ENCODE data around the gene CMIP. TPM values are rescaled to one million over a fixed set of nuclear protein-coding genes. Genes with fewer than 3 reads are reported as not detected.

The CMIP gene
- total RNA-seq, 6 experiments from 2014 or later: 12.2 to 23.0 (median 16.5) TPM

DNA sequence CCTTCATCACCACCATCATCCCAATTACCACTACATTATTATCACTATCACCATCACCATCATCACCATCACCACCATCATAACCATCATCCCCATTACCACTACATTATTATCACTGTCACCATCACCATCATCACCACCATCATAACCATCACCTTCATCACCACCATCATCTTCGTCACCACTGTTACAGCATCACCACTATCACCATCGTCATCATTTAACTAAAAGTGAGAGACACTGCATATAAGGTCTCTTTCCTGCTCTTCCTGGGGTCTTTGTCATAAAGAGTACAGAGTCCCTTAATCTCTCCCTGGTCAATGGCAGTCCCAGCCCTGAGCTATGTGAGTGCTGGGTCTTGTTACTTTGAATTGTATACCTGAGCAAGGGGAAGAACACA, 133.5 kb downstream of the CMIP start:
- Histone ChIP-seq H3K36me3 (no peaks in the 10 kb centered on the region), H3K4me3 (no peak overlapping the region), H3K27ac (no peak overlapping the region), H3K4me1 (peaks cover 0 to 21% (median 6%) of the 10 kb centered on the region in 4 donors), H3K27me3 (no peaks in the 10 kb centered on the region), H3K9me3 (no peaks in the 10 kb centered on the region)
- no peak for TF ChIP-seq POLR2A (IDR thresholded peaks at IDR 0.05)
- TF ChIP-seq, protein P1, sequence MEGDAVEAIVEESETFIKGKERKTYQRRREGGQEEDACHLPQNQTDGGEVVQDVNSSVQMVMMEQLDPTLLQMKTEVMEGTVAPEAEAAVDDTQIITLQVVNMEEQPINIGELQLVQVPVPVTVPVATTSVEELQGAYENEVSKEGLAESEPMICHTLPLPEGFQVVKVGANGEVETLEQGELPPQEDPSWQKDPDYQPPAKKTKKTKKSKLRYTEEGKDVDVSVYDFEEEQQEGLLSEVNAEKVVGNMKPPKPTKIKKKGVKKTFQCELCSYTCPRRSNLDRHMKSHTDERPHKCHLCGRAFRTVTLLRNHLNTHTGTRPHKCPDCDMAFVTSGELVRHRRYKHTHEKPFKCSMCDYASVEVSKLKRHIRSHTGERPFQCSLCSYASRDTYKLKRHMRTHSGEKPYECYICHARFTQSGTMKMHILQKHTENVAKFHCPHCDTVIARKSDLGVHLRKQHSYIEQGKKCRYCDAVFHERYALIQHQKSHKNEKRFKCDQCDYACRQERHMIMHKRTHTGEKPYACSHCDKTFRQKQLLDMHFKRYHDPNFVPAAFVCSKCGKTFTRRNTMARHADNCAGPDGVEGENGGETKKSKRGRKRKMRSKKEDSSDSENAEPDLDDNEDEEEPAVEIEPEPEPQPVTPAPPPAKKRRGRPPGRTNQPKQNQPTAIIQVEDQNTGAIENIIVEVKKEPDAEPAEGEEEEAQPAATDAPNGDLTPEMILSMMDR (IDR thresholded peaks at IDR 0.05): no peak
- 75% methylated on average over 2 of the region's 2 CpGs for WGBS (ENCODE audit: insufficient coverage, low coverage, low lambda C conversion rate, missing lambda C conversion rate)
- no peak for DNase-seq
- ATAC-seq: no peak
- intact Hi-C loops (cut with DNase I): no loop called here

DNA sequence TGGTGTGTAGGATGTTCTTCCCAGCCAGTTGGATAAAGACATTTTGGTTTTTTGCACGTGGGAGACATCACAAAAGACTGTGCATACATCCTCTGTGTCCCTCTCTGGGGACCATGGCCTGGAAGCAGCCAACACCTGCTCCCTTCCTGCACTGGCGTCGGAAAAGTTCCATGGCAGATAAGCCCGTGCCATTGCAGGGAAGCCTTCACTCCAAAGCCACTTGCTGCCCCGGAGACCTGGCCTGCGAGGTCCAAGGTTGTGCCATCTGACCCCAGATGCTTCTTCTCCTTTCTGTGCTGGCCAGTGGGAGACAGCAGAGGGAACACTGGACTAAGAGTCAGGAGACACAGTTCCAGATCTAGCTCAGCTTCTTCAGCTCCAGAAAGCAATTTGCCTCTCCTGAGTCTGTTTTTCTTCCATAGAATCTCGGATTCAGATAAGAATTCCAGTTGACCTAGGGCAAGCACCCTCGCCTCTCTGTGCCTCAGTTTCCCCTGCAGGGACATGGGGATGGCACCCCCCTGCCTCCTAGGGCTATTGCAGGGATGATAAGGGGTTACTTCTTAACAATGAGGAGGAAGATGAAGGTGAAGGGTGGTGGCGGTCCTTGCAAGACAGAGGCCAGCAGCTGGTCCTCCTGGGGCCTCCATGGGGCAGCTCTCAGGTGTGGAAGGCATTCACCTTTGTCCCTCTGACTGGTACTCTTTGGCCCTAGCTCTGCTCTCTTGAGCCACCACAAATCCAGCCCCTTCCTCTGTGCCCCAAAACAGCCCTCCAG, 134.2 kb downstream of the CMIP start:
- DNase-seq: no peak
- no peak for ATAC-seq
- Histone ChIP-seq H3K27ac (no peak overlapping the region), H3K9me3 (no peaks in the 10 kb centered on the region), H3K4me1 (peaks cover 0 to 27% (median 9%) of the 10 kb centered on the region in 4 donors), H3K4me3 (no peak overlapping the region), H3K36me3 (no peaks in the 10 kb centered on the region), H3K27me3 (no peaks in the 10 kb centered on the region)
- TF ChIP-seq, protein P1 (IDR thresholded peaks at IDR 0.05): no peak
- no peak for TF ChIP-seq POLR2A (IDR thresholded peaks at IDR 0.05)
- WGBS (ENCODE audit: insufficient coverage, low coverage, low lambda C conversion rate, missing lambda C conversion rate): 78% methylated on average over 4 of the region's 9 CpGs
- intact Hi-C loops (cut with DNase I): no loop called here

DNA sequence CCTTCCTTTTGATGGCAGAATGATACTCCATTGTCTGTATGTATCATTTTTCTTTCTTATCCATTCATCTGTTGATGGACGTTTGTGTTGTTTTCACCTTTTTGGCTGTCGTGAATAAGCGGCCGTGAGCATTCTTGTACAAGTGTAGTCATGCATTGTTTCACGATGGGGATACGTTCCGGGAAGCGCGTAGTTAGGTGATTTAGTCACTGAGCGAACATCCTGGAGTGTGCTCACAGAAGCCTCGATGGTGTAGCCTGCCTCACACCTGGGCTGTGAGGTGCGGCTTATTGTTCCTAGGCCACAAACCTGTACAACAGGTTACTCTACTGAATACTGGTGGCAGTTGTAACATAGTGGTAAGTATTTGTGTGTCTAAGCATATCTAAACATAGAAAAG, 136.5 kb downstream of the CMIP start:
- ATAC-seq: no peak
- Histone ChIP-seq H3K27me3 (no peaks in the 10 kb centered on the region), H3K4me1 (peaks cover 0 to 24% (median 9%) of the 10 kb centered on the region in 4 donors), H3K4me3 (no peak overlapping the region), H3K36me3 (no peaks in the 10 kb centered on the region), H3K27ac (peak overlapping the region; percentile 8 to 78 (median 29)), H3K9me3 (no peaks in the 10 kb centered on the region)
- TF ChIP-seq, protein P1 (IDR thresholded peaks at IDR 0.05): no peak
- no peak for TF ChIP-seq POLR2A (IDR thresholded peaks at IDR 0.05)
- DNase-seq: no peak
- 65% methylated on average over 12 of the region's 12 CpGs for WGBS (ENCODE audit: insufficient coverage, low coverage, low lambda C conversion rate, missing lambda C conversion rate)
- intact Hi-C loops (cut with DNase I): no loop called here

DNA sequence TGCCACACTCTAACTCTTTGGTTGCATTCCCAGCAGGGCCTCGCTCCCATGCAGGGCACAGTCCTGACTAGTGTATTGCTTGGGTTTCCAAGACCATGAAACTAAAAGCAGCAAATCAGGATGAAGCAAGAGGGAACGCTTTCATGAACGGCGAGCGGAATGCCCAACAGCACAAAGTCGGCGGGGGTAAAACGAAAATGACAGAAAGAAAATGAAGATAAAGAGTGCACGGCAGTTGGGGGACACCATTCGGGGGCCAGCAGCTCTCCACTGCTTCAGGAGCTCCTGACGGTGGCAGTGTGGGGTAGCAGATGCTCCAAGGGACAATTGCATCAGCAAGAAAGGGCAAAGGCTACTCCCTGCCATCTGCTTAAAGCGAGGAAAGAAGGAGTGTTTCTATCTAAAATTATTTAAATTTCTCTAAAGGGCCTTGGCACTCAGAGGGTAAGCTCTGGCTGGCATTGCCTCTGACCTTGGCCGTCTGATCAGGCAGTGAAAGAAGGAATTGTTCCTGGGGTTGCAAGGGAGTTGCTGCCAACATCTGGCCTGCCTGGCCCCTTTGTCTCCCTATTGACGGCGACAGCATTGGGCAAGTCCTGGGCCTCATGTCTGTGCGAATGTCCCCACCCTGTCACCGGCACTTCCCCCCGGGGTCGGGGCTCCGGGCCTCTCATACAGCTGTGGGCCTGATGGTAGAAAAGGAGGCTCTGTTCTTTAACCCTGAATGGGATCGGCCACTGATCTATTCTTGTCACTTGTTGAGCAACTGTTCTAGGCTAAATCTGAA, 138.2 kb downstream of the CMIP start:
- peak; percentile 58 to 80 (median 66) for ATAC-seq
- intact Hi-C loops (cut with DNase I): no loop called here
- no peaks in the 10 kb centered on the region for H3K9me3 ChIP-seq

More for the DNA sequence above, 138.2 kb downstream of the CMIP start:
- TF ChIP-seq, protein P1 (IDR thresholded peaks at IDR 0.05): peak; percentile 17 to 55 (median 39)
- TF ChIP-seq POLR2A (IDR thresholded peaks at IDR 0.05): no peak
- no peaks in the 10 kb centered on the region for H3K36me3 ChIP-seq
- H3K4me1 ChIP-seq: peaks cover 0 to 24% (median 9%) of the 10 kb centered on the region in 4 donors
- H3K4me3 ChIP-seq: no peak overlapping the region
- 59% methylated on average over 18 of the region's 21 CpGs for WGBS (ENCODE audit: insufficient coverage, low coverage, low lambda C conversion rate, missing lambda C conversion rate)
- peak overlapping the region in 2 of 3 donors; percentile 24 to 38 for H3K27ac ChIP-seq
- H3K27me3 ChIP-seq: no peaks in the 10 kb centered on the region
- peak in 1 of 3 donors; percentile 63 for DNase-seq

Measured in right lobe of liver (tissue), 6 donors.